ENCODE data around the gene OXGR1.

- no peak for TF ChIP-seq POLR2A (IDR thresholded peaks at IDR 0.05)
- no peak for TF ChIP-seq CTCF (IDR thresholded peaks at IDR 0.05)
These were observed 18.2 kb upstream of the OXGR1 start for GRCh38 chr13:97012251-97013048.

All from right lobe of liver (tissue), 4 donors.